RWPE1 (cell line): ENCODE data around the gene RALGPS2.

Experiments
- CTCF ChIA-PET: fragments of 350-600 bp; sonication (Branson Sonifier 250); formaldehyde crosslinking; extraction: SDS; loops from one replicate; lab custom pipeline; 2021; lab: Yijun Ruan, JAX
- POLR2A ChIA-PET: fragments of 400-600 bp; formaldehyde crosslinking; extraction: SDS; loops from one replicate; lab custom pipeline; 2020; ENCODE audit warnings: antibody characterized with exemption; ENCODE audit not compliant: low non-redundant PET; lab: Yijun Ruan, JAX
- DNase-seq: peaks from one replicate; pipeline ENCODE4 v3.0.0; 2012; ENCODE audit warnings: low spot score
- H3K27ac ChIP-seq: fragments of 450-650 bp; 2 replicates; pipeline ENCODE4 v1.5.1; 2017
- TF ChIP-seq, protein P1 (sequence below): fragments of 450-650 bp; conservative IDR thresholded peaks from 2 replicates; pipeline ENCODE4 v1.5.1; 2017; ENCODE audit warnings: low read depth, mild to moderate bottlenecking

Gene RALGPS2

DNA sequence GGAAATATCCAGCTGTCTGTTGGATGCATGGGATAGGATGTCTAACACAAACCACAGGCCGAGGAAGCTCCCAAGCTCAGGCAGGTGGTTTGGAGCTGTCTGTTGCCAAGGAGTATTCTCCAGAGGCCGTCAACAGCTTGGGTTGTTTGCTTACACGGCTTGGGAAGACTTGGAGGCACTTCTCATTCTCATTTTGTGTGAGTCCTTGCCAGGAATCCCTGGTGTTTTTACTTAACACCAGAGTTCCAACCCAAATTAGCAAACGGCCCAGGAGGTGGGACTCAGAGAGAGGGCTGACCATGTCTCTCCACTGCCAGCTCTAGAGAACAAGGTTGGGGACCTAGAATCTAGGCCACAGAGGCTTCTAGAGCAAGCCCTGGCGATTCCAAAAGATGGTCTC lies 228.0 kb downstream of the RALGPS2 start:
- no peak overlapping the region for H3K27ac ChIP-seq
- POLR2A ChIA-PET: no interaction called here
- DNase-seq: no peak
- CTCF ChIA-PET: no interaction called here
- TF ChIP-seq, protein P1, sequence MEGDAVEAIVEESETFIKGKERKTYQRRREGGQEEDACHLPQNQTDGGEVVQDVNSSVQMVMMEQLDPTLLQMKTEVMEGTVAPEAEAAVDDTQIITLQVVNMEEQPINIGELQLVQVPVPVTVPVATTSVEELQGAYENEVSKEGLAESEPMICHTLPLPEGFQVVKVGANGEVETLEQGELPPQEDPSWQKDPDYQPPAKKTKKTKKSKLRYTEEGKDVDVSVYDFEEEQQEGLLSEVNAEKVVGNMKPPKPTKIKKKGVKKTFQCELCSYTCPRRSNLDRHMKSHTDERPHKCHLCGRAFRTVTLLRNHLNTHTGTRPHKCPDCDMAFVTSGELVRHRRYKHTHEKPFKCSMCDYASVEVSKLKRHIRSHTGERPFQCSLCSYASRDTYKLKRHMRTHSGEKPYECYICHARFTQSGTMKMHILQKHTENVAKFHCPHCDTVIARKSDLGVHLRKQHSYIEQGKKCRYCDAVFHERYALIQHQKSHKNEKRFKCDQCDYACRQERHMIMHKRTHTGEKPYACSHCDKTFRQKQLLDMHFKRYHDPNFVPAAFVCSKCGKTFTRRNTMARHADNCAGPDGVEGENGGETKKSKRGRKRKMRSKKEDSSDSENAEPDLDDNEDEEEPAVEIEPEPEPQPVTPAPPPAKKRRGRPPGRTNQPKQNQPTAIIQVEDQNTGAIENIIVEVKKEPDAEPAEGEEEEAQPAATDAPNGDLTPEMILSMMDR: no peak

DNA sequence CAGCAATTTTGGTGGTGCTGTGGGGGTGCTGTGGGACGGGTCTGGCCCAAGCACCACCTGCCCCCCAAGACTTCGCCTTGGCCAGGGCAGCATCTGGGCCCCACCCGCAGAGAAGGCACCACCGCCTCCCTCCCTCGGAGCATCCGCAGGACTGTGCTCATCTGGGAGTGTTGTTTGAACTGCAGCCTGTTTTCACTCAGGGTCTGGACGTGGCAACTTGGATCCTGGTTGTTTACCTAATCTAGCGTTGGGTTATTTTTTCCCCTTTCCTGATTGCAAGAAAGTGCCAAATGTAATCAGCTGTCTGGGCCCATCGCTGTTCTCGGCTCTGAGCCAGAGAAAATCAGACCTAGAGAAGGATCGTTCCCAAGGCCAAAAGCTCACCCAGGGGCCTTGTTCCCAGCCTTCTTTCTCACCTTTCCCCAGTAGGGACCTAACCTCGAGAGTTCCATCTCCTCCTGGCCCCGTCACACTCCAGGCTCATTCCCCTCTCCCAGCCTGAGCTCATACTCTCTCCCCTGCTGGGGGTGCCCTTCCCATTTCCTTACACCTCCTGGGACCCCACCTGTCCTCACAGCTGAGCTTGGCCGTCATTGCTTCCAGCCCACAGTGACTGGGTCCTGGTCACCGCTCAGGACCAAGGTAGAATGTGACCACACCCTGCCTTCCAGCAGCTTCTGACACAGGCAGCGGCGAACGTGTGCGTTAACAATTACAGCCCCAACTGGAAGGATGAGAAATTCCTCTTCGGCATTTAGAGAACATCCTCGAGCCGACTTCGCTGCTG lies 228.7 kb downstream of the RALGPS2 start:
- TF ChIP-seq, protein P1: no peak

DNA sequence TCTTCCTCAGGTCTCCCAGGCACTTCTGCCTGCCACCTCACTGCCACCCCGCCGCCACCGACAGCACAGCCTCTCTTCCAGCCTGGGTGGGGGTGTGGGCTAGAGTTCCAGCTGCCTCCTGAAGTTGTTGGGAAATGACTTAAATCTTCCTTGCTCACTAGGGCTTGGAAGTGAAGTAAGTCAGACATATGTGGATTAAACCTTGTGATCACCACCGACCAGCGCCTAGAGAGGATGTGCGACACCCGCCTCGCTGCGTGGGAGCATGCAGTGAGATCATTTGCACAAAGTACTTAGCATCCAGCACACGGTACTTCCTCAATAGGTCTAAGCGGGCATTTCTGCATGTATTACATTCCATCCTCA lies 229.3 kb downstream of the RALGPS2 start:
- POLR2A ChIA-PET: no interaction called here
- DNase-seq: no peak
- no peak overlapping the region for H3K27ac ChIP-seq
- CTCF ChIA-PET: no interaction called here
- TF ChIP-seq, protein P1: no peak

More for the DNA sequence above, 228.7 kb downstream of the RALGPS2 start:
- CTCF ChIA-PET: no interaction called here
- DNase-seq: no peak
- H3K27ac ChIP-seq: no peak overlapping the region
- POLR2A ChIA-PET: no interaction called here

DNA sequence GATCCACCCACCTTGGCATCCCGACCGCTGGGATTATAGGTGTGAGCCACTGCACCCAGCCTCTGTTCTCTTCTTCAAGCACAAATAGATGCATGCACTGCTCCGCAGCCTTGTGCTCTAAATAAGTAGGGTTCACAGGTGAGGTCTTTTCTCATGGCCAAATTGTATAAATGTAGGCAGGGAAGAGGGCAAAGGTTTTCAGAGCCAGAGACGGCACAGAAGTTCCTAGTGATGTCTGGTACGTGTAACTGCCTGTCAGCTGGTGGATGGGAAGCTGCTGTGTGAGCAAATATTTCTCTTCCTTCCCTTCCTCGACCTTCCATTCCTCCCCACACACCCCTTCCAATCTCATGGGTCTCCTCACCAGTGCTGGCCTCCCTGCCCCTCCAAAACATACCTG lies 229.9 kb downstream of the RALGPS2 start:
- ChIA-PET CTCF (no interaction called here), POLR2A (no interaction called here)
- TF ChIP-seq, protein P1: no peak
- no peak overlapping the region for H3K27ac ChIP-seq
- no peak for DNase-seq

DNA sequence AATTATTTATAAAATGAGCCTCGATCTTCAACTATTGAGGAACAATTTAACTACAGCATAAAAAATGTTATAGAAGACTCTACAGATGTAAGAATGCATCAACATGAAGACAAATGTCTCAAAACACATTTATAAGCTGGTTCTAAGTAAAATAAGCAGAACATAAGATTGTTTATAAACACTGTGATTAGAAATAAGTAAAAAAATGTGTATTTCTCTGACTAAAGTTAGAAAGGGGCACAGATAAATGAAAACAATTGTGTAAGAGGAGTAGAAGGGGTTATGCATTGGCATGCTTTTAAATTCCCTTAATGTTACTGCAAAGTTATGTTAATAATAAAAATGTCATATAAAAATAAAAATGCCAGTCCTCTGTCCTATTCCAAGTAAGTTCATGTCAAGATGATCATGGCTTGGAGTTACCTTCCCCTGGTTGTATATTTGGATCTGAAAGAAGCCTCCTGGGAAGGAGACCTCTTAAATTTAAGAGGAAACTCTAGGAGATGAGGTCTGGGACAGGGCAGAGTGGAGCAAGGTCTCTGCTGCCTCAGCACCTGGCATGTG lies 230.4 kb downstream of the RALGPS2 start:
- POLR2A ChIA-PET: no interaction called here
- no peak for DNase-seq
- TF ChIP-seq, protein P1: no peak
- CTCF ChIA-PET: no interaction called here
- no peak overlapping the region for H3K27ac ChIP-seq

DNA sequence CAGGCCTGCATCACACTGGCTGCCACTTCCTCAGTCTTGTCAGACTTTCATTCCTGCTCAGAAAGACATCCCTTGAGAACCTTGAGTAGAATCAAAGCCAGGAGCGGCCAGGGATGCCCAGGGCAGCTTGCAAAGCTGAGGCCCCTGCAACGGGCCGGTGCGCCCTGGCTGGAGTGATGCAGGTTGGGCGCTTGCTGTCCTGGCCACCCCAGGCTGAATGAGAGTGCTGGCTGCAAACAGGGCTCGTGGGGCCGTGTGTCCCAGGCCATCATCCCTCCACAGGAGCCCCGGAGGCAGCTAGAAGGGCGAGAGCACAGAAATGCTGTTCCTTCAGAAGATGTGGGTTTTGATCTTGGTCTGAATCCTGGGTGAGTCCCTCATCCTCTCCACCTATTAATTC lies 233.4 kb downstream of the RALGPS2 start:
- H3K27ac ChIP-seq: no peak overlapping the region
- DNase-seq: no peak
- TF ChIP-seq, protein P1: no peak
- POLR2A ChIA-PET: no interaction called here
- CTCF ChIA-PET: interaction anchor here (0.6 kb wide), 1 partner anchor 428 kb away, joined by 3 read pairs; no protein-coding TSS in a partner anchor
